OCI-LY1 (cell line): ENCODE measurements around the gene PREP.

ENCODE experiments used
- H2AFZ ChIP-seq: fragments of 200-600 bp; sonication (generic), shearing (Covaris generic); 2 replicates; pipeline ENCODE4 v1.6.0; 2014; ENCODE audit warnings: antibody characterized with exemption, mild to moderate bottlenecking, low read length
- H3F3A ChIP-seq: fragments of 200-600 bp; sonication (generic), shearing (Covaris generic); 2 replicates; pipeline ENCODE4 v1.6.0; 2014; ENCODE audit warnings: mild to moderate bottlenecking, antibody characterized with exemption, low read length, moderate library complexity; ENCODE audit not compliant: insufficient read depth
- H3K27ac ChIP-seq: fragments of 200-600 bp; sonication (generic); 2 replicates; pipeline ENCODE4 v1.5.1; 2014; ENCODE audit warnings: low read length, mixed run types, mild to moderate bottlenecking, low read depth; ENCODE audit not compliant: poor library complexity, severe bottlenecking
- H3K27me3 ChIP-seq: fragments of 200-600 bp; sonication (generic); 2 replicates; pipeline ENCODE4 v1.6.0; 2014; ENCODE audit warnings: antibody characterized with exemption, mild to moderate bottlenecking, low read length, moderate library complexity; ENCODE audit not compliant: insufficient read depth
- H3K36me3 ChIP-seq: fragments of 200-600 bp; sonication (generic); 2 replicates; pipeline ENCODE4 v1.6.1; 2014; ENCODE audit warnings: mild to moderate bottlenecking, antibody characterized with exemption, low read length, moderate library complexity, mixed read lengths; ENCODE audit not compliant: insufficient read depth
- H3K4me1 ChIP-seq: fragments of 200-600 bp; sonication (generic); 2 replicates; pipeline ENCODE4 v1.5.1; 2014; ENCODE audit warnings: mild to moderate bottlenecking, low read length, moderate library complexity; ENCODE audit not compliant: insufficient read depth, severe bottlenecking
- H3K4me2 ChIP-seq: fragments of 200-600 bp; sonication (generic), shearing (Covaris generic); 2 replicates; pipeline ENCODE4 v1.6.1; 2014; ENCODE audit warnings: low read length
- H3K4me3 ChIP-seq: fragments of 200-600 bp; sonication (generic); 2 replicates; pipeline ENCODE4 v1.5.1; 2014; ENCODE audit warnings: low read length, low read depth, mild to moderate bottlenecking, mixed read lengths; ENCODE audit not compliant: poor library complexity, severe bottlenecking
- H3K79me2 ChIP-seq: fragments of 200-600 bp; shearing (Covaris generic); 2 replicates; pipeline ENCODE4 v1.6.1; 2016; ENCODE audit warnings: mixed run types, low read length, mixed read lengths; ENCODE audit not compliant: insufficient read depth
- H3K9ac ChIP-seq: fragments of 200-600 bp; sonication (generic), shearing (Covaris generic); 2 replicates; pipeline ENCODE4 v1.6.1; 2014; ENCODE audit warnings: mild to moderate bottlenecking, low read length, mixed read lengths
- H3K9me2 ChIP-seq: fragments of 200-600 bp; sonication (generic), shearing (Covaris generic); 2 replicates; pipeline ENCODE4 v1.6.1; 2014; ENCODE audit warnings: low read depth, mild to moderate bottlenecking, low read length, mixed read lengths
- H3K9me3 ChIP-seq: fragments of 200-600 bp; shearing (Covaris generic); 2 replicates; pipeline ENCODE4 v1.6.1; 2014; ENCODE audit warnings: low read length, mixed read lengths
- H4K20me1 ChIP-seq: fragments of 200-600 bp; sonication (generic), shearing (Covaris generic); 2 replicates; pipeline ENCODE4 v1.6.0; 2016; ENCODE audit warnings: mild to moderate bottlenecking, low read length; ENCODE audit not compliant: insufficient read depth
- EZH2 ChIP-seq: fragments of 200-600 bp; sonication (generic), shearing (Covaris generic); IDR thresholded peaks from 2 replicates; pipeline ENCODE4 v1.8.0; 2017; ENCODE audit warnings: borderline replicate concordance, mixed run types, mild to moderate bottlenecking, antibody characterized with exemption, low read length, moderate library complexity, mixed read lengths
- TF ChIP-seq, protein P1 (sequence below): fragments of 200-600 bp; sonication (generic), shearing (Covaris generic); IDR thresholded peaks from 2 replicates; pipeline ENCODE4 v1.5.1; 2017; ENCODE audit warnings: mild to moderate bottlenecking, antibody characterized with exemption, low read length, moderate library complexity, mixed read lengths

Gene PREP

DNA sequence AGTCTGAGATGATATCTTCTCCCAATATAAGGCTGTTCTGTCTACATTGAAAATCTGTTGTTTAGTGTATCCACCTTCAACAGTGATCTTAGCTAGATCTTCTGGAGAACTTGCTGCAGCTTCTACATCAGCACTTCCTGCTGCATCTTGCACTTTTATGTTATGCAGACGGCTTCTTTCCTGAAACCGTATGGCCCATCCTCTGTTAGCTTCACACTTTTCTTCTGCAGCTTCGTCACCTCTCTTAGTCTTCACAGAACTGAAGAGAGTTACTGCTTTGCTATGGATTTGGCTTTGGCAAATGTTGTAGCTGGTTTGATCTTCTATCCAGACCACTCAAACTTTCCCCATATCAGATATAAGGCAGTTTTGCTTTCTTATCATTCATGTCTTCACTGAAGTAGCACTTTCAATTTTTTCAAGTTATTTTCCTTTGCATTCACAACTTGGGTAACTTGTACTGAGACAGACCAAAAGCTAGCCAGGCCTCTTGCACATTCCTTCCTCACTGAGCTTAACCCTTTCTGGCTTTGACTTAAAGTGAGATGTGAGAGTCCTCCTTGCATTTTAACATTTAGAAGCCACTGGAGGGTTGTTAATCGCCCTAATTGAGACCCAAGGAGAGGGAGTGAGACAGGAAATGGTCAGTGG is 110.1 kb downstream of the PREP start:
- Histone ChIP-seq H4K20me1 (no peaks in the 10 kb centered on the region), H3K27me3 (no peaks in the 10 kb centered on the region), H3K36me3 (0 out of 2 replicates have a peak, but pooled peaks cover under 1% of the 10 kb centered on the region), H3K79me2 (no peaks in the 10 kb centered on the region), H3K4me3 (no peak overlapping the region), H3F3A (no peaks in the 10 kb centered on the region), H3K9me2 (no peaks in the 10 kb centered on the region), H2AFZ (no peak overlapping the region), H3K9ac (no peak overlapping the region), H3K9me3 (no peaks in the 10 kb centered on the region), H3K4me1 (no peaks in the 10 kb centered on the region), H3K4me2 (no peak overlapping the region), H3K27ac (no peak overlapping the region)
- TF ChIP-seq EZH2 = no peak
- TF ChIP-seq, protein P1, sequence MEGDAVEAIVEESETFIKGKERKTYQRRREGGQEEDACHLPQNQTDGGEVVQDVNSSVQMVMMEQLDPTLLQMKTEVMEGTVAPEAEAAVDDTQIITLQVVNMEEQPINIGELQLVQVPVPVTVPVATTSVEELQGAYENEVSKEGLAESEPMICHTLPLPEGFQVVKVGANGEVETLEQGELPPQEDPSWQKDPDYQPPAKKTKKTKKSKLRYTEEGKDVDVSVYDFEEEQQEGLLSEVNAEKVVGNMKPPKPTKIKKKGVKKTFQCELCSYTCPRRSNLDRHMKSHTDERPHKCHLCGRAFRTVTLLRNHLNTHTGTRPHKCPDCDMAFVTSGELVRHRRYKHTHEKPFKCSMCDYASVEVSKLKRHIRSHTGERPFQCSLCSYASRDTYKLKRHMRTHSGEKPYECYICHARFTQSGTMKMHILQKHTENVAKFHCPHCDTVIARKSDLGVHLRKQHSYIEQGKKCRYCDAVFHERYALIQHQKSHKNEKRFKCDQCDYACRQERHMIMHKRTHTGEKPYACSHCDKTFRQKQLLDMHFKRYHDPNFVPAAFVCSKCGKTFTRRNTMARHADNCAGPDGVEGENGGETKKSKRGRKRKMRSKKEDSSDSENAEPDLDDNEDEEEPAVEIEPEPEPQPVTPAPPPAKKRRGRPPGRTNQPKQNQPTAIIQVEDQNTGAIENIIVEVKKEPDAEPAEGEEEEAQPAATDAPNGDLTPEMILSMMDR = no peak

DNA sequence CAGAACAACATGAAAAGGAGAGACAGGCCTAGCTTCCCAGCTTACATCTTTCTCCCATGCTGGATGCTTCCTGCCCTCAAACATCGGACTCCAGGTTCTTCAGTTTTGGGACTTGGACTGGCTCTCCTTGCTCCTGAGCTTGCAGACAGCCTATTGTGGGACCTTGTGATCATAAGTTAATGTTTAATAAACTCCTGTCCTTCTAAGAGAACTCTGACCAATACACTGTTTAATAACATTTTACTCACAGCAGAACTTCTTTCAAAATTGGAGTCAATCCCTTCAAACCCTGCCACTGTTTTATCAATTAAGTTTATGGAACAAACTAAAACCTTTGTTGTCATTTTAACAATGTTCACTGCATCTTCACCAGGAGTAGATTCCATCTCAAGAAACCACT is 111.4 kb downstream of the PREP start:
- no peak overlapping the region for H3K9ac ChIP-seq
- no peaks in the 10 kb centered on the region for H4K20me1 ChIP-seq
- no peak overlapping the region for H3K27ac ChIP-seq
- H2AFZ ChIP-seq = no peak overlapping the region
- H3K9me3 ChIP-seq = no peaks in the 10 kb centered on the region
- no peaks in the 10 kb centered on the region for H3F3A ChIP-seq
- no peaks in the 10 kb centered on the region for H3K4me1 ChIP-seq
- H3K4me3 ChIP-seq = no peak overlapping the region
- TF ChIP-seq, protein P1 = no peak
- TF ChIP-seq EZH2 = no peak
- no peaks in the 10 kb centered on the region for H3K9me2 ChIP-seq
- H3K4me2 ChIP-seq = no peak overlapping the region
- H3K79me2 ChIP-seq = no peaks in the 10 kb centered on the region
- 0 out of 2 replicates have a peak, but pooled peaks cover 6% of the 10 kb centered on the region for H3K36me3 ChIP-seq
- no peaks in the 10 kb centered on the region for H3K27me3 ChIP-seq

DNA sequence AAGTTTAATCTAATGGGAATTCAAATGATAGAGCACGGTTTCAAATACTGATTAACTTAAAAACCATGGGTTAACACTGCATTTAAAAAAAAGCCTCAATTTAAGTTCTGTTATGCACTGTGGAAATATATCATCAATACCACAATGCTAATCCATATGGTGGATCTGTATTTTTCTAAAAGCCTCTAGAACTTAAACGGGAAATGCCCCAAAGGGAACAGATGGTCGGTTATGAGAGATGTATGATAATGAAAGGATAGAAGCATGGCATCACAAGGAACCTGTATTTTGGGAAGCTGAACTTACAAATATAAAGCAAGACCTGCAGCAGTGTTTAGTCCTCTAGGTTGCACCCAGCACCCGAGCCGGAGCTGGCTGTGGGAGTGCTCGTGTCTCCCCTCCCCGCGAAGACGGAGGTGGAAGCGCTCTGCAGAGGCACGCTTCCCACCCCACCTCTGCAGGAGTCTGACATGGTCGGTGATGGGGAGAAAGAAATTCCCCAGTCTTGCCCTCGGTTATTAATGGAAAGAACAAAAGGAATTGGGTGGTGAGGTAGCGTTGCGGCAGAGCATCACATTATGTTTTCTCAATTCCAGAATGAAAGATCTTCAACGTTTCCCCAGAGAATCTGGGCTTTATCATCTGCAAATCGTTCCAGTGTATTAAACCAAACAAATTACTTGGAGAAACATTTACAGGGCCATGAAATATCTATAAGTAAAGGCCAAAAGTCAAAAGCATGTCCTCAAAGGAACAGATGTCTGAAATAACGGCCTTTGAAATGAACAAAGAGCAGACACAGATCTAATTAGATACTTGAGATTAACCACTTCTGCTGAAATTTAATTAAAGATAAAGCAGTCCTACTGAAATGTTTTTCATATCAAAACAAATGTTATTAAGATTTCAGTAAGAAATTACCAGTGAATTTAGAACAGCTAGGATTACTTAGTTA is 120.0 kb downstream of the PREP start:
- H3K4me1 ChIP-seq = no peaks in the 10 kb centered on the region
- H3K27ac ChIP-seq = no peak overlapping the region
- no peak overlapping the region for H2AFZ ChIP-seq
- no peaks in the 10 kb centered on the region for H3F3A ChIP-seq
- no peak overlapping the region for H3K4me3 ChIP-seq
- TF ChIP-seq EZH2 = no peak
- no peaks in the 10 kb centered on the region for H3K9me3 ChIP-seq
- H3K4me2 ChIP-seq = no peak overlapping the region
- no peaks in the 10 kb centered on the region for H3K79me2 ChIP-seq
- H4K20me1 ChIP-seq = no peaks in the 10 kb centered on the region
- peaks cover 44% of the 10 kb centered on the region for H3K36me3 ChIP-seq
- no peak overlapping the region for H3K9ac ChIP-seq
- no peaks in the 10 kb centered on the region for H3K9me2 ChIP-seq
- H3K27me3 ChIP-seq = no peaks in the 10 kb centered on the region
